Epithelial cell of esophagus (primary cell): ENCODE data around the gene SERGEF.

ENCODE experiments used
- DNase-seq: peaks from one replicate; pipeline ENCODE4 v3.0.0; 2010; ENCODE audit warnings: low read depth
- H3K4me3 ChIP-seq: 2 replicates; pipeline ENCODE4 v1.5.1; 2011; ENCODE audit warnings: mild to moderate bottlenecking, low read length, control low read depth
- CTCF ChIP-seq: IDR thresholded peaks from 2 replicates; pipeline ENCODE4 v1.5.1; 2011; ENCODE audit warnings: low read depth, mild to moderate bottlenecking, low read length, control low read depth, inconsistent platforms; ENCODE audit not compliant: insufficient read depth; ENCODE audit errors: missing control alignments

SERGEF gene

GRCh38 chr11:17936790-17937189, 76.1 kb downstream of the SERGEF start:
- no peak for DNase-seq
- no peak overlapping the region for H3K4me3 ChIP-seq
- no peak for TF ChIP-seq CTCF

- DNase-seq: no peak
- no peak overlapping the region for H3K4me3 ChIP-seq
- no peak for TF ChIP-seq CTCF
Observed at GRCh38 chr11:17934194-17934593, 78.7 kb downstream of the SERGEF start.

GRCh38 chr11:17933708-17934107, 79.1 kb downstream of the SERGEF start:
- no peak for TF ChIP-seq CTCF
- no peak for DNase-seq
- no peak overlapping the region for H3K4me3 ChIP-seq

- DNase-seq: no peak
- no peak overlapping the region for H3K4me3 ChIP-seq
- TF ChIP-seq CTCF: peak; percentile 3
Observed at GRCh38 chr11:17932472-17932871, 80.4 kb downstream of the SERGEF start.

- H3K4me3 ChIP-seq: no peak overlapping the region
- no peak for TF ChIP-seq CTCF
- DNase-seq: peak; percentile 43
Observed at GRCh38 chr11:17931595-17931994, 81.3 kb downstream of the SERGEF start.

- no peak overlapping the region for H3K4me3 ChIP-seq
- TF ChIP-seq CTCF: no peak
- DNase-seq: no peak
Observed at GRCh38 chr11:17930544-17931125, 82.2 kb downstream of the SERGEF start.

GRCh38 chr11:17929171-17929570, 83.7 kb downstream of the SERGEF start:
- H3K4me3 ChIP-seq: no peak overlapping the region
- no peak for TF ChIP-seq CTCF
- DNase-seq: no peak
